22Rv1 (cell line): ENCODE data around the gene IFNA13.

ENCODE experiments used
- ZFX ChIP-seq: fragments of 450-650 bp; IDR thresholded peaks from 2 replicates; pipeline ENCODE4 v1.6.1; 2017; ENCODE audit warnings: antibody characterized with exemption, borderline replicate concordance
- TF ChIP-seq, protein P1 (sequence below): fragments of 450-650 bp; IDR thresholded peaks from 2 replicates; pipeline ENCODE4 v1.5.1; 2017; ENCODE audit warnings: mild to moderate bottlenecking

- TF ChIP-seq, protein P1, sequence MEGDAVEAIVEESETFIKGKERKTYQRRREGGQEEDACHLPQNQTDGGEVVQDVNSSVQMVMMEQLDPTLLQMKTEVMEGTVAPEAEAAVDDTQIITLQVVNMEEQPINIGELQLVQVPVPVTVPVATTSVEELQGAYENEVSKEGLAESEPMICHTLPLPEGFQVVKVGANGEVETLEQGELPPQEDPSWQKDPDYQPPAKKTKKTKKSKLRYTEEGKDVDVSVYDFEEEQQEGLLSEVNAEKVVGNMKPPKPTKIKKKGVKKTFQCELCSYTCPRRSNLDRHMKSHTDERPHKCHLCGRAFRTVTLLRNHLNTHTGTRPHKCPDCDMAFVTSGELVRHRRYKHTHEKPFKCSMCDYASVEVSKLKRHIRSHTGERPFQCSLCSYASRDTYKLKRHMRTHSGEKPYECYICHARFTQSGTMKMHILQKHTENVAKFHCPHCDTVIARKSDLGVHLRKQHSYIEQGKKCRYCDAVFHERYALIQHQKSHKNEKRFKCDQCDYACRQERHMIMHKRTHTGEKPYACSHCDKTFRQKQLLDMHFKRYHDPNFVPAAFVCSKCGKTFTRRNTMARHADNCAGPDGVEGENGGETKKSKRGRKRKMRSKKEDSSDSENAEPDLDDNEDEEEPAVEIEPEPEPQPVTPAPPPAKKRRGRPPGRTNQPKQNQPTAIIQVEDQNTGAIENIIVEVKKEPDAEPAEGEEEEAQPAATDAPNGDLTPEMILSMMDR, result no peak
- TF ChIP-seq ZFX, result no peak
Observed at GRCh38 chr9:21348430-21348970, 19.4 kb downstream of the IFNA13 start.
